T-cell (primary cell): ENCODE results near the gene ANAPC2. TPM values are rescaled to one million over a fixed set of nuclear protein-coding genes. Genes with fewer than 3 reads are reported as not detected.
A peak's percentile ranks its signal among the peaks of the same experiment; 100 is the strongest.

Experiments
- ATAC-seq, 4 experiments: fragments of 200-7000 bp in 3 of 4; fragments of 150-1000 bp in 1 of 4; cut with Tn5 transposase; replicated peaks in 1 of 4; 1 replicate in 3 of 4; 2 replicates in 1 of 4; pipeline ENCODE4 v1.10.0; 2021; ENCODE audit warnings: moderate library complexity in 3 of 4, mild to moderate bottlenecking in 2 of 4, moderate number of reproducible peaks in 1 of 4
- CTCF ChIA-PET, 2 donors: fragments of 300-600 bp; sonication (Branson Sonifier 250); formaldehyde crosslinking; loops; one replicate each; lab custom pipeline; 2022; ENCODE audit warnings: antibody characterized with exemption in 2 of 2; lab: Charles Lee
- POLR2A ChIA-PET, 2 donors: fragments of 300-600 bp; sonication (Branson Sonifier 250); formaldehyde crosslinking; loops; one replicate each; lab custom pipeline; 2022; ENCODE audit warnings: antibody characterized with exemption in 2 of 2; lab: Charles Lee
- DNase-seq, 35 experiments: peaks; one replicate each; pipeline versions ENCODE4 v3.0.0 to v3.0.0-alpha.2; 2013 to 2023
- H3K27ac ChIP-seq: one replicate; pipeline ENCODE4 v1.5.1; 2013; ENCODE audit warnings: low read length
- H3K27me3 ChIP-seq, 2 experiments: replicated peaks in 1 of 2; 1 replicate in 1 of 2; 2 replicates in 1 of 2; pipeline versions ENCODE4 v1.6.1 to v1.7.0; 2013; ENCODE audit warnings: low read length in 1 of 2, mixed read lengths in 1 of 2; ENCODE audit not compliant: control insufficient read depth in 2 of 2, insufficient read depth in 2 of 2; ENCODE audit errors: extremely low read depth in 1 of 2
- H3K36me3 ChIP-seq, 2 donors: 1 replicate in 1 of 2; 2 replicates in 1 of 2; pipeline versions ENCODE4 v1.6.1 to v1.7.0; 2013; ENCODE audit warnings: low read length in 1 of 2; ENCODE audit not compliant: control insufficient read depth in 2 of 2, insufficient read depth in 1 of 2; ENCODE audit errors: extremely low read depth in 1 of 2
- H3K4me1 ChIP-seq, 2 experiments: 1 replicate in 1 of 2; 2 replicates in 1 of 2; pipeline versions ENCODE4 v1.6.1 to v1.7.0; 2013; ENCODE audit warnings: low read length in 2 of 2, mixed read lengths in 1 of 2; ENCODE audit not compliant: insufficient read depth in 2 of 2, control insufficient read depth in 1 of 2; ENCODE audit errors: extremely low read depth in 1 of 2
- H3K4me3 ChIP-seq, 2 donors: 1 replicate in 1 of 2; 2 replicates in 1 of 2; pipeline versions ENCODE4 v1.5.1 to v1.7.0; 2013; ENCODE audit warnings: mild to moderate bottlenecking in 2 of 2, low read length in 1 of 2, moderate library complexity in 1 of 2; ENCODE audit not compliant: control insufficient read depth in 1 of 2; ENCODE audit errors: extremely low read depth in 1 of 2
- H3K9me3 ChIP-seq: 2 replicates; pipeline ENCODE4 v1.7.0; 2013
- H3K27ac Mint-ChIP-seq, 2 donors: one replicate each; pipeline ENCODE4 v1.8.0; 2020 to 2021; ENCODE audit warnings: mild to moderate bottlenecking in 2 of 2, mixed read lengths in 2 of 2
- H3K27me3 Mint-ChIP-seq, 2 donors: one replicate each; pipeline ENCODE4 v1.8.0; 2021 to 2022; ENCODE audit warnings: mixed read lengths in 2 of 2
- H3K36me3 Mint-ChIP-seq: one replicate; pipeline ENCODE4 v1.8.0; 2021; ENCODE audit warnings: mixed read lengths
- H3K4me1 Mint-ChIP-seq, 3 donors: one replicate each; pipeline ENCODE4 v1.8.0; 2020 to 2022; ENCODE audit warnings: mixed read lengths in 3 of 3, mild to moderate bottlenecking in 1 of 3
- H3K4me3 Mint-ChIP-seq, 3 donors: one replicate each; pipeline ENCODE4 v1.8.0; 2020 to 2022; ENCODE audit warnings: mild to moderate bottlenecking in 3 of 3, mixed read lengths in 3 of 3, moderate library complexity in 3 of 3
- H3K9me3 Mint-ChIP-seq, 3 donors: one replicate each; pipeline ENCODE4 v1.8.0; 2020 to 2022; ENCODE audit warnings: mixed read lengths in 3 of 3
- WGBS: methylation state at CpG from one replicate; pipeline ENCODE4 v1.1.5; 2013; ENCODE audit warnings: missing lambda C conversion rate; ENCODE audit not compliant: insufficient coverage; 5-methylcytosine and 5-hydroxymethylcytosine counted together
- total RNA-seq, 35 experiments: library from RNA in 6 of 35; stranded (reverse) in 6 of 35; fragments of 120-200 nt in 1 of 35; gene quantifications; one replicate each; pipeline versions ENCODE4 v1.2.1 to v1.2.4 and lab custom pipeline; 2013 to 2026

The ANAPC2 gene
- total RNA-seq, 5 donors from 2014 or later (not counting 1 experiment from before 2014, with no cell fraction given) = 133 to 142 (median 141) TPM

GRCh38 chr9:137168904-137169856 lies 19.2 kb downstream of the ANAPC2 start:
- DNase-seq (peak in 2 of 35 experiments; percentile 15 to 17), ATAC-seq (peak in 3 of 4 experiments; percentile 34 to 64 (median 51))
- ChIA-PET CTCF (no interaction called here), POLR2A (interaction anchor here in 1 of 2 donors (0.5 kb wide), 1 partner anchor 54 kb away, joined by 10 read pairs; no protein-coding TSS in a partner anchor)
- Histone ChIP-seq H3K27me3 (peaks cover 6 to 94% of the 10 kb centered on the region in 2 experiments), H3K9me3 (no peaks in the 10 kb centered on the region), H3K27ac (no peak overlapping the region), H3K36me3 (no peaks in the 10 kb centered on the region), H3K4me1 (peaks cover 0 to 15% of the 10 kb centered on the region in 2 experiments), H3K4me3 (peak overlapping the region in 1 of 2 donors; percentile 38)
- H3K27ac Mint-ChIP-seq = no peak overlapping the region
- H3K27me3 Mint-ChIP-seq = peaks cover 9 to 43% of the 10 kb centered on the region in 2 donors
- 1% methylated on average over 124 of the region's 124 CpGs for WGBS
- peaks cover 0 to 6% (median 0%) of the 10 kb centered on the region in 3 donors for H3K4me1 Mint-ChIP-seq
- peak overlapping the region in 2 of 3 donors; percentile 45 to 55 for H3K4me3 Mint-ChIP-seq
- H3K9me3 Mint-ChIP-seq = no peaks in the 10 kb centered on the region
- no peaks in the 10 kb centered on the region for H3K36me3 Mint-ChIP-seq

- Mint-ChIP-seq H3K4me1 (peaks cover 0 to 6% (median under 1%) of the 10 kb centered on the region in 3 donors), H3K27ac (no peak overlapping the region), H3K27me3 (peaks cover 10 to 46% of the 10 kb centered on the region in 2 donors), H3K4me3 (peak overlapping the region in 2 of 3 donors; percentile 53 to 55), H3K9me3 (no peaks in the 10 kb centered on the region), H3K36me3 (no peaks in the 10 kb centered on the region)
- ATAC-seq = peak in 3 of 4 experiments; percentile 29 to 38 (median 30)
- Histone ChIP-seq H3K27me3 (peaks cover 7 to 94% of the 10 kb centered on the region in 2 experiments), H3K9me3 (no peaks in the 10 kb centered on the region), H3K4me1 (peaks cover 0 to 10% of the 10 kb centered on the region in 2 experiments), H3K36me3 (no peaks in the 10 kb centered on the region), H3K4me3 (peak overlapping the region in 1 of 2 donors; percentile 35), H3K27ac (no peak overlapping the region)
- ChIA-PET POLR2A (interaction anchor here in 1 of 2 donors (0.5 kb wide), 1 partner anchor 55 kb away, joined by 10 read pairs; no protein-coding TSS in a partner anchor), CTCF (no interaction called here)
- DNase-seq = no peak
- 1% methylated on average over 26 of the region's 36 CpGs for WGBS
These were observed 19.8 kb downstream of the ANAPC2 start for GRCh38 chr9:137168573-137168903.

DNA sequence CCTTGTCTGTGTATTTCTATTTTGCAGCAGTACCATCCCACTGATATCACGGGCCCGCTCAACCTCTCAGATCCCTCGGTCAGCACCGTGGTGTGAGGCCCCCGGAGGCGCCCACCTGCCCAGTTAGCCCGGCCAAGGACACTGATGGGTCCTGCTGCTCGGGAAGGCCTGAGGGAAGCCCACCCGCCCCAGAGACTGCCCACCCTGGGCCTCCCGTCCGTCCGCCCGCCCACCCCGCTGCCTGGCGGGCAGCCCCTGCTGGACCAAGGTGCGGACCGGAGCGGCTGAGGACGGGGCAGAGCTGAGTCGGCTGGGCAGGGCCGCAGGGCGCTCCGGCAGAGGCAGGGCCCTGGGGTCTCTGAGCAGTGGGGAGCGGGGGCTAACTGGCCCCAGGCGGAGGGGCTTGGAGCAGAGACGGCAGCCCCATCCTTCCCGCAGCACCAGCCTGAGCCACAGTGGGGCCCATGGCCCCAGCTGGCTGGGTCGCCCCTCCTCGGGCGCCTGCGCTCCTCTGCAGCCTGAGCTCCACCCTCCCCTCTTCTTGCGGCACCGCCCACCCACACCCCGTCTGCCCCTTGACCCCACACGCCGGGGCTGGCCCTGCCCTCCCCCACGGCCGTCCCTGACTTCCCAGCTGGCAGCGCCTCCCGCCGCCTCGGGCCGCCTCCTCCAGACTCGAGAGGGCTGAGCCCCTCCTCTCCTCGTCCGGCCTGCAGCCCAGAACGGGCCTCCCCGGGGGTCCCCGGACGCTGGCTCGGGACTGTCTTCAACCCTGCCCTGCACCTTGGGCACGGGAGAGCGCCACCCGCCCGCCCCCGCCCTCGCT lies 20.4 kb downstream of the ANAPC2 start:
- Histone ChIP-seq H3K4me3 (no peak overlapping the region), H3K4me1 (peaks cover 2 to 13% of the 10 kb centered on the region in 2 experiments), H3K27me3 (peaks cover 8 to 94% of the 10 kb centered on the region in 2 experiments), H3K9me3 (no peaks in the 10 kb centered on the region), H3K27ac (no peak overlapping the region), H3K36me3 (no peaks in the 10 kb centered on the region)
- Mint-ChIP-seq H3K27ac (no peak overlapping the region), H3K9me3 (no peaks in the 10 kb centered on the region), H3K27me3 (peaks cover 12 to 49% of the 10 kb centered on the region in 2 donors), H3K36me3 (no peaks in the 10 kb centered on the region), H3K4me3 (peak overlapping the region in 2 of 3 donors; percentile 41 to 55), H3K4me1 (peaks cover 0 to 6% (median 2%) of the 10 kb centered on the region in 3 donors)
- 12% methylated on average over 50 of the region's 57 CpGs for WGBS
- DNase-seq (no peak), ATAC-seq (peak in 1 of 4 experiments; percentile 32)
- POLR2A ChIA-PET = no interaction called here
- CTCF ChIA-PET = no interaction called here

DNA sequence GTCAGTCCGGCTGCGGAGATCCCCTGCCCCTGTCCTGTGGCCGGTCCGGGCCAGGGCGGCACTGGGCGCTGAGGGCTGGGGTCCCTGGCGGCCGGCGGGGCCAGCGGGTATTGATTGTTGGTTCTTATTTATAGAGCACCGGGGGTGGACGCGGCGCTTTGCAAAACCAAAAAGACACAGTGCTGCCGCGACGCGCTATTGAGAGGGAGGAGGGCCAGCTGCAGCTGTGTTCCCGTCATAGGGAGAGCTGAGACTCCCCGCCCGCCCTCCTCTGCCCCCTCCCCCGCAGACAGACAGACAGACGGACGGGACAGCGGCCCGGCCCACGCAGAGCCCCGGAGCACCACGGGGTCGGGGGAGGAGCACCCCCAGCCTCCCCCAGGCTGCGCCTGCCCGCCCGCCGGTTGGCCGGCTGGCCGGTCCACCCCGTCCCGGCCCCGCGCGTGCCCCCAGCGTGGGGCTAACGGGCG lies 21.0 kb downstream of the ANAPC2 start:
- Mint-ChIP-seq H3K36me3 (no peaks in the 10 kb centered on the region), H3K9me3 (no peaks in the 10 kb centered on the region), H3K27me3 (peaks cover 15 to 51% of the 10 kb centered on the region in 2 donors), H3K4me1 (peaks cover 0 to 7% (median 2%) of the 10 kb centered on the region in 3 donors), H3K4me3 (no peak overlapping the region), H3K27ac (no peak overlapping the region)
- Histone ChIP-seq H3K27ac (no peak overlapping the region), H3K4me1 (peaks cover 3 to 18% of the 10 kb centered on the region in 2 experiments), H3K4me3 (no peak overlapping the region), H3K9me3 (no peaks in the 10 kb centered on the region), H3K36me3 (no peaks in the 10 kb centered on the region), H3K27me3 (peaks cover 8 to 93% of the 10 kb centered on the region in 2 experiments)
- DNase-seq (no peak), ATAC-seq (no peak)
- ChIA-PET CTCF (interaction anchor here in 1 of 2 donors (0.6 kb wide), 1 partner anchor 8 kb away, joined by 3 read pairs; no protein-coding TSS in a partner anchor), POLR2A (no interaction called here)
- 38% methylated on average over 30 of the region's 44 CpGs for whole genome bisulfite sequencing

DNA sequence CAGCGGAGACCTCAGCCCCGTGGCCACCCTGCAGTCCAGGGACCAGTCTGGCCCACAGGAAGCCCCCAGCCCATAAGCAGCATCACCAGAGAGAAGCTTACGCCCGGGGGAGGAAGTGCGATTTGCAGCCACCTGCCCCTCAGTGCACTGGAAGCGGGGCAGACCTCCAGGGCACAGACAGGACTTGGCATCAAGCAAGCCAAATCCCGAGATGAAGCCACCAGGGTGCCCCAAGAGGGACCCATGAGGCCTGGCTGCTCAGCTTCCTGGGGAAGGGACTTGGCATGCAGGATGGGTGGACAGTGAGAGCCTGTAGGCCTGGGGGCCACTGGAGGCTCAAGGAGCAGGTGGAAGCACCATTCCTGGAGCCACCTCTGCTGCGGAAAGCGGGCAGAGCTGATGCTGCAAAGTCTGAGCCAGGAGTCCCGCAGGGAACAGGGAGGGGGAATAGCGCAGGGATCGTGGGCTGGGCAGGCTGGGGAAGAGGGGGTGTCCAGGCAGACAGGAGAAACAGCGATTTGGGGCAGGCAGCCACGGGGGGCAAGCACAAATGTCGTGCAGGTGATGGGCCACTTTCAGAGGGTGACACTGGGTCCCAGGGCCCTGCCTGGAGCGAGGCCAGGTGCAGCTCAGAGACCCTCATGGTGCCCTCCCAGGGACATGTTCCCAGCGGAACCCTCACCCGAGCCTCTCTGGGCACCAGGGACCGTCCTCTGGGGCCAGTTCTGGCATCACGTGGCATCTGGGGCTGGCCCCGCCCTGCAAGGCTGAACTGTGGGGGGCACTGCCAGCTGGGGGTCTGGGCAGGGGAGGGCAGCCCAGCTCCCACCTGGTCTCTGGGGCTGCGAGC lies 21.8 kb downstream of the ANAPC2 start:
- ATAC-seq (no peak), DNase-seq (no peak)
- H3K36me3 Mint-ChIP-seq = no peaks in the 10 kb centered on the region
- Histone ChIP-seq H3K4me3 (no peak overlapping the region), H3K4me1 (peaks cover 3 to 23% of the 10 kb centered on the region in 2 experiments), H3K9me3 (no peaks in the 10 kb centered on the region), H3K27me3 (peaks cover 8 to 92% of the 10 kb centered on the region in 2 experiments), H3K27ac (no peak overlapping the region), H3K36me3 (no peaks in the 10 kb centered on the region)
- H3K27me3 Mint-ChIP-seq = peaks cover 15 to 52% of the 10 kb centered on the region in 2 donors
- POLR2A ChIA-PET = no interaction called here
- CTCF ChIA-PET = interaction anchor here in 1 of 2 donors (0.6 kb wide), 1 partner anchor 8 kb away, joined by 3 read pairs; no protein-coding TSS in a partner anchor
- peaks cover 0 to 7% (median 4%) of the 10 kb centered on the region in 3 donors for H3K4me1 Mint-ChIP-seq
- H3K9me3 Mint-ChIP-seq = no peaks in the 10 kb centered on the region
- no peak overlapping the region for H3K4me3 Mint-ChIP-seq
- H3K27ac Mint-ChIP-seq = no peak overlapping the region
- WGBS = 72% methylated on average over 15 of the region's 22 CpGs
